NOMO-1 treated with DMSO at 0.1 percent for 48 hours (cell line): ENCODE data around the gene FOXF1.

Experiments used
- DNase-seq: peaks from one replicate; lab custom pipeline; 2025; ENCODE audit not compliant: unreplicated experiment; lab: John Stamatoyannopoulos, UW

FOXF1 gene

DNA sequence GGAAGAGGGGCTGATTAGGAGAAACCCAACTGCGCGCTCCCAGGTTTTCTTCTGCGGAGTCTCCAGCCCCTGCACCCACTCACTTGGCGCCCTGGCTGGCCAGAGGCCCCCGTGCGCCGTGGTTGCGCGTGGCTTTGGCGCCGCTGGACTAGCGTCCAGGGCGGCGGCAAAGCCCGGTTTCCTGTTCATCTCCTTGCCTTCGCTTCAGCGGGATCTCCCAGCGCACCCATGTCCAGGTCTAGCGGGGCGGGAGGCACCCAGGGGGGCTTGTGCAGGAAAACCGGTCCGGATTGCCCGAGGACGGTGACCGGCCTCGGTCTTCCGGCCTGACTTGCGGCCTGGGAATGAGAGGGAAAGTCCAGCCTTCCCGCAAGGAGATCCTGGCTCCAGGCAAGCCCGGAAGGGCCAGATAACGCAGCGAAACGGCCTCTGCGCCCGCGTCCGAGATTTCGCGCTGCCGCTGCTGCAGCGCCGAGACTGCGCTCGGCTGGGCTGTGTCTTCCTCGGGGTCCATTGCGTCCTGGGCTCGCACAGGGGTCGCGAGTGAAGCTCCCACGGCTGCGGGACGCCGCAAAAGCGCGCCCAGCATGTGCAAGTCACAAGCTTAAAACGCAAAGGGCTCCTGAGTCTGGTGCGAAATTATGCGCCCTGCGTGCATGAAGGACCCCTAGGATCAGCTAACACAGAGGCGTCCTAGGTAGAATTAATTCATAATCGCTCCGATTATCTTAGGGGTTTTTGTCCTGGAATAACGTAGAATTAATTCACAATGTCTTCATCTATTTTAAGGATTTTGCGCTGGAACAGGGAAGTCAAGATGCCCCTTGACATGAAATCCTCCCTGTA is 5.7 kb downstream of the FOXF1 start:
- no peak for DNase-seq

DNA sequence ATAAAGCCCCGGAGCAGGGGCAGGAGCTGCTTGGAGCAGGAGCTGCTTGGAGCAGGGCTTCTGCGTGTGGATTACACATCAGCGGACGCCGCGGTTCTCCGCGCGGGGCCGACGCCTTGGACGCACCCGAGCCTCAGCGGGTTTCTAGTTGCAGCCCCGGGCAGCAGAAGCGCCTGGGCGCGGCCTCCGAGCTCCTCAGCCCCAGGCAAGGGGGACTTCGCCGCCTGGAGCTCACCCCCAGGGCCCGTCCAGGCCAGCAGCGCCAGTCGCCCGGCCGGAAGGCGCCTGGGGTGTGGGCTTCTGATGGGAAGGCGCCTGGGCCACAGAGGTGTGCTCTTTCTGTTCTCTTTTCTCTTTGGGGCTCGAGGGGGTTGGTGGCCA is 6.3 kb downstream of the FOXF1 start:
- DNase-seq = no peak

GRCh38 chr16:86517033-86517432 is 6.7 kb downstream of the FOXF1 start:
- DNase-seq = no peak

GRCh38 chr16:86517652-86518258 is 7.4 kb downstream of the FOXF1 start:
- peak; percentile 39 for DNase-seq

GRCh38 chr16:86519007-86519648 is 8.8 kb downstream of the FOXF1 start:
- DNase-seq = no peak

DNA sequence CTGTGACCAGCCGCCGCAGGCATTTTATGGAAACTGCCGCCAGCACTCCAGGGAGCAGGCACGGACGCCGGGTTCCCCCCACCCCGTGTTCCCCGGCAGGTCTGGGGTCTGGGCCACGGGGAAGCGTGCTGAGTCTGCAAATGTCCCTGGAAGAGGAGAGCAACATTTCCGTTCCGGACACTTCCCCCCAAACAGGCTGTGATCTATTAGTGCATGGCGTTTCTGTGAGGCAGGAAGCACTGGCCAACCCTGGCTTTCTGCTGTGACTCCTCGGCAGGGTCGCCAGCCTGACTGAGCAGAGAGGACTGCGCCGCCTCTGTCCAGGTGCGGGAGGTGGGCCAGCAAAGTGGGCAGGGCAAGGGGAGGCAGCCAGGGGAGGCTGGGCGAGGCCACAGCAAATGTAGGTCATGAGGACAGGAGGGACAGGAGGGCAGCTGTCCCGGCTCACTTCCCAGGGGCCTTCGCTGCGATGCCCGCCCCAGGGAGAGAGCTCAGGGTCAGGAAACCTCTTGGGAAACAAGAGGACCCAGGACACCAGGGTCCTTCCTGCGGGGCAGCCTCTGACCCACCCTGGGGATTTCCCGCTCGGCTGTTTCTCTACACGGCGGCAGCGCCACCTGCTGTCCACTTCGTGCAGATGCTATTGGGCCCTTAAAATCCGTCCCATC is 9.5 kb downstream of the FOXF1 start:
- no peak for DNase-seq

DNA sequence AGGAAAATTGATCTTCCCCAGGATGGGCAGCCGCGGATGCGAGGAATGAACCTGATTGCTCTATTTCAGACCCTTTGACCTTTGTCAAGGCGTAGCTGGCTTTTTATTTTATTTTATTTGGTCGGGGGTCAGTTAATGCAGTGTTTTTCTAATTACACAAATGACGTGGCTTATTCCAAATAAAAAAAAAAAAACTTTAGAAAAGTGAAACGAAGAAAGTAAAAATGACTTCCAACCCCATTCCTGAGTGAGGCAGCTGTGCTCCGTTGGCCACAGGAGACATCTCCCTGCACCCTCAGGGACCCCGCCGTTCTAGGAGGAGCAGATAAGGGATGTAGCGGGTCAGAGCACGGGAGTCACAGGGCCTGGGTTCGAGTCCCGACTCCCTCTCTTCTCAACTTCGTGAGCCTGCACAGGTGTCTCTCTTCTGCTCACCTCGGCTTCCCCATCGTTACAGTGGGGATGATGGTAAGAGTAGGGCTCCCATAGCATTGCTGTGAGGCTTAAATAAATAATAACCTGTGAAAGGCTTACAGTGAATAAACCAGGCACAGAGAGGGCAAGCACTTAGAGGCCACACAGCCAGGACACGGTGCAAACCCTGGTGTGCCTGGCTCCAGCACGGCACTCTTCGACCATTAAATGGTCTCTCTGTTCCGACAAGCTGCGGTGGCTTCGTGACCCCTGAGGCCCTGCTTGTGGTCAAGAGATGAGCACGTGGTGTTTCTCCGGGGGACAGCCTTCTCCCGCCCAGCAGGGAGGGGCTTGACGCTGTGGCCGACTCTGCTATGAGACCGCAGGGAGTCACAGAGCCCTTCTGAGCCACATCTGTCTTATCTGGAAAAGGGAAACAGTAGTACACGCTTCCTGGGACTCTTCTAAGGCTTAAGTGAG is 10.2 kb downstream of the FOXF1 start:
- DNase-seq = peak; percentile 10

DNA sequence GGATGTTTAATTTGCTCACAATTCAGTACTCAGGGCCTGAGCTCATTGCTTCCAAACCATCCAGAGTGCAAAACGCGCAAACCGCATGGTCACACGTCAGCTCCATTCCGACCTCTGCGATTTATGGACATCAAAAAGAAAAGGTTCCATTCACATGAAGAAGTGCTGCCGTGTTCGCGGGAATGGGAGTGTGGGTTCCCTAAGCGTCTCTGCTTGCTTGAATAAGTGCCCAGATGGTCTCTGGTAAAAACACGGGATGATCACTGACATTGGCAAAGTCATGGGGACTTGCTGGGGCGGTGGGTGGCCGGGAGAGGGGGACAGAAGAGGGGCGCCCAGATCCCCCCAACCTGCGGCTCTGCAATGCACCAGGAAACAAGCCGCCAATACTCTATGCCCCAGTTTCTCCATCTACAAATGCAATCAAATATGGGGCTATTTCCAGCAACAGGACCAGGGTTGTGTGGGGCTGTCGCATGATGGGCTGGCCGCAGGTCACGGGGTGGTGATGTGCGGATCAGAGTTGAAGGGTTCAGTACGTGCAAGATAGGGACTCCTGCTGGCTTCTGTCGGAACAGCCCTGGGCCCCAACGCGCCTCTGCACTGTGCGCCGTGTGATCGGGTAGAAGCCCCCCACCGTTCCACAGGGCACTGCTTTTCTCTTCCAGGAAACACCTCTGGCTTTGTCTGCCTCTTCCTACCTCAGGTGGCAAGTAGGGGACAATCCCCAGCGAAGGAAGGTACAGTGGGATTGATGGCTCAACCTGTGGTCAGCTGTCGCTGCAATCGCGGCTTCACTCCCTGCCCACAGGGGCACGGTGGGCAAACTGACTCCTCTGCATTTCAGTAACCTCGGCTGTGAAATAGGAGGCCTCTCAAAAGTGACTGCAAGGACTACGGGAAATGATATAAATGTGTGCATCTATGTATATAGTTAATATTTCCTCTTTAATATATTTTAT is 11.2 kb downstream of the FOXF1 start:
- DNase-seq = peak; percentile 36

GRCh38 chr16:86522634-86523033 is 12.3 kb downstream of the FOXF1 start:
- no peak for DNase-seq

DNA sequence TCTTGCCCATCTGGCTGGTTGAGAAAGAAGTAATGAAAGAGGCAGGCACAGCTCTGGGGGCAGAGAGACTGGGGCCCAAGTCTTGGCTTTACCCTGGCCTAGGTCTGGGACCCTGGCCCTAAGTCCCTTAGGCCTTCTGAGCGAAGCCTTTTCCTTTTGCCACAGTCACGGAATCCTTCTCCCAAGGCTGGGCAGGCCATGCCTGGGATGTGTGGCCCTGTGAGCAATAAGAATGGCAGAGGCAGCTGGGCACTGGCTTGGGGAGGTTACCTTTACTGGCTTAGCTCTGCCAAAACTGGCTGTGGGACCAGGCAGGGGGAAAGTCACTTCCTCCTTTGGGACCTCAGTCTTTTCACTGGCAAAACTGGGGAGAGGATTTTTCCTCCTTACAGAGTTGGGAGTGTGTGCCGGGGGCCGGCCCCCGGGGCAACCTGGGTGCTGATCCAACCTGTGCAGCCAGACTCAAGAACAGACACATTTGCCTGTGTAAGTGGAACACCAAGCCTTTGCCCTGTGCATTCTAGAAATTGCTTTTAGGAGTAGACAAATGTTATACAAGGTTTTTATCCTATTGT is 12.9 kb downstream of the FOXF1 start:
- DNase-seq = no peak

GRCh38 chr16:86524029-86524428 is 13.7 kb downstream of the FOXF1 start:
- DNase-seq = no peak

- DNase-seq = no peak
Measured at GRCh38 chr16:86525696-86526095, 15.4 kb downstream of the FOXF1 start.

GRCh38 chr16:86527366-86527765 is 17.0 kb downstream of the FOXF1 start:
- no peak for DNase-seq

DNA sequence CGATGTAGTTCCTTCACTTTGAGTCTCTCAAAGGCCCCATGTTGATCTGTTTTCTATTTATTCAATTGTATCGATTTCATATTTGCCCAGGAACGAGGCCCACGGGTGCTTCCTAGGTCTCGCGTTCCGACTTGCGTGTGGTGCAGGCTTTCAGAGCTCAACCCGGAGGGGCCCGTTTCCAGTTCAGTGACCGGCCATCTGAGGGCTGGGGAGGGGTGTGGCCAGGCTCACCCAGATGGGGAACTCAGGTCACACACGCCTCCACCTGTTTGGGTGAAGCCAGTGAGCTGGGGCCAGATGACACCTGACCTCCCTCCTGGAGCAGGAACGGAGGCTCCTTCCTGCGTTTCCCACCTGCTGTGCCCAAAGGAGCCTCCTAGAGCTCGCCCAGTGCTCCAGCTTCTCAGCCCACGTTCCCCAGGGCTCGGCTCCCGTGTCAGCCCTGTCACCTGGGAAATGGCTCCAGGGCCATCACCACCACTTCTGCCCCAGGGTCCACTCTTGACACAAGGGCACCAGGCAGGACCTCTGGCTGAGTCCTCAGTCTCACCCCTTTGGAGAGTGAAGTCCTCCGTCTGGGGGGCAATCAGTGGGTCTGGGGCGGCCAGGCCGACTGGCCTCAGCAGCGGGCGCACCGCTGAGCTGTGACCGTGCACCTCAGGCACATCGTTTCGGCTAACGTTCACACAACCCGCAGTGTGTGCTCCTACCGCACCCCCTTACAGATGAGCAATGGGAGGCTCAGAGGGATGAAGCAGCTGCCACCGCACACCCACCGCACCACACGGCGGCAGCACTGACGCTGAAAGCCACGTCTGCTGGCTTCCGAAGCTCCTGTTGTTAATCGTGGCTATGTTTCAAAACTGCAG is 18.0 kb downstream of the FOXF1 start:
- no peak for DNase-seq

- DNase-seq = no peak
Measured at GRCh38 chr16:86529160-86529559, 18.8 kb downstream of the FOXF1 start.

GRCh38 chr16:86530251-86531190 is 20.2 kb downstream of the FOXF1 start:
- DNase-seq = no peak

- no peak for DNase-seq
Measured at GRCh38 chr16:86531191-86531545, 20.8 kb downstream of the FOXF1 start.
